SKM-1 treated with dmso at 0.1 percent for 144 hours (cell line): ENCODE measurements around the gene PLAAT2.
"Not testable (repeated sequence)": the region's sequence is repeated elsewhere in the genome, so short reads cannot be mapped to it uniquely, and the experiment has no call there.

ENCODE experiments used
- DNase-seq: peaks from one replicate; lab custom pipeline; 2025; ENCODE audit not compliant: unreplicated experiment; lab: John Stamatoyannopoulos, UW

Gene PLAAT2

DNA sequence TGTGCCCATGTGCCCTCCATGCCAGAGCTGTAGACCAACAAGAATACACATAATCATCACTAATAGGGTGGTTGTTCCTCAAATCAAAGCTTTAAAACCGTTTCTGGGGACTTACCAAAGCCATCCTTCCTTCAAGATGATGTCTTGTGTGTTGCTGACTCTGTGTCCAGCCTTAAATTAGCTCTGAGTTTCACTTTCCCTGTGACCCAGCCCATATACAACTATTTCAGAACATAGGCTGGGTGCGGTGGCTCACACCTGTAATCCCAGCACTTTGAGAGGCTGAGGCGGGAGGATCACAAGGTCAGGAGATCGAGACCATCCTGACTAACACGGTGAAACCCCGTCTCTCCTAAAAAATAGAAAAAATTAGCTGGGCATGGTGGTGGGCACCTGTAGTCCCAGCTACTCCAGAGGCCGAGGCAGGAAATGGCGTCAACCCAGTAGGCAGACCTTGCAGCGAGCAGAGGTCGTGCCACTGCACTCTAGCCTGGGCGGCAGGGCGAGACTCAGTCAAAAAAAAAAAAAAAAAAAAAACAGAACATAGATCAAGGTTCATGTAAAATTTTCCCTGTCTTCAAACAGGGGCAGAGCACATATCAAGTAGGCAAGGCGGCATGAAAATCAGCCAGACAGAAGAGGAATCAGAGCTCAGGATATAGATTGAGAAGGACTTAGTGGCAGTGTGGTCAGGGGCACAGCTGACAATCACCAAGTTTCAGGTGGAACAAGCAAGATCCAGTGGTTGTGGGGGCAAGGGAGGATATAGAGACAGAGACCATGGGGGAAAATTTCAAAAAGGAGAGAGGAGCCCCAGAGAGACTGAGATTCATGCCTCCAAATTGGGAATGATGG, at the start of gene PLAAT2:
Gene PLAAT2, minus strand, starts transcription at position 179 of the 855 bp plus-strand sequence. Its CDS starts 55 bp downstream, at position 124.
- DNase-seq = no peak

DNA sequence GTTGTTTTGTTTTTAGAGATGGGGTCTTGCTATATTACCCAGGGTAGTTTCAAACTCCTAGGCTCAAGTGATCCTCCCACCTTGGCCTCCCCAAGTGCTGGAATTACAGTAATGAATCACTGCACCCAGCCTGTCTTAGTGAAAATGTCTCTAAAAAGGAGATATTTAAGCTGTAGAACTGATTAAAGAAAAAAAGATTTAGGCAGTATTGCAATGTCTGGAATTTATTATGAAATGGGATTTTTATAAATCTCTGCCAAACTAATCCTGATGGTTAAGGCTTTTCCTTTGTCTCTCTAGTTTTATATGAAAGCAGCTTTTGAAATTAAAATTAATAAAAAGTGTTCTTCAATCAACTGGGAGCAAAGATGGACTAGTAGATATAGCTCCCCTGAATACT, 49.0 kb upstream of the PLAAT2 start:
- no peak for DNase-seq

DNA sequence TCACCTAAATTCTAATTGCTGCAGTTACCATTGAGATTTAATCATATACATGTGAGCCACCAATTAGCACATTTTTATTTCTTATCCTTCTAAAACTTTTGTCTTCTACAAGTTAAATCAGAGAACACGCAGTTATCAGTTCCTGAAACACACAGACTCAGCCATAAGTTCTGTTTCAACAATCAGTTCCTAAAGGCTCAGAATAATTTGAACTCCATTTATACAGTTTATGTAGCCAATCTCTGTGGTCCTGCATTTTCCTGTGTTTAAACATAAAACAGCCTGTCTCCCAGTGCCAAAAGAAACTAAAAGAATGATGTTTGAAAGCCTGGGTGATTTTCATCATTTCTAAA, 48.2 kb upstream of the PLAAT2 start:
- DNase-seq = no peak

DNA sequence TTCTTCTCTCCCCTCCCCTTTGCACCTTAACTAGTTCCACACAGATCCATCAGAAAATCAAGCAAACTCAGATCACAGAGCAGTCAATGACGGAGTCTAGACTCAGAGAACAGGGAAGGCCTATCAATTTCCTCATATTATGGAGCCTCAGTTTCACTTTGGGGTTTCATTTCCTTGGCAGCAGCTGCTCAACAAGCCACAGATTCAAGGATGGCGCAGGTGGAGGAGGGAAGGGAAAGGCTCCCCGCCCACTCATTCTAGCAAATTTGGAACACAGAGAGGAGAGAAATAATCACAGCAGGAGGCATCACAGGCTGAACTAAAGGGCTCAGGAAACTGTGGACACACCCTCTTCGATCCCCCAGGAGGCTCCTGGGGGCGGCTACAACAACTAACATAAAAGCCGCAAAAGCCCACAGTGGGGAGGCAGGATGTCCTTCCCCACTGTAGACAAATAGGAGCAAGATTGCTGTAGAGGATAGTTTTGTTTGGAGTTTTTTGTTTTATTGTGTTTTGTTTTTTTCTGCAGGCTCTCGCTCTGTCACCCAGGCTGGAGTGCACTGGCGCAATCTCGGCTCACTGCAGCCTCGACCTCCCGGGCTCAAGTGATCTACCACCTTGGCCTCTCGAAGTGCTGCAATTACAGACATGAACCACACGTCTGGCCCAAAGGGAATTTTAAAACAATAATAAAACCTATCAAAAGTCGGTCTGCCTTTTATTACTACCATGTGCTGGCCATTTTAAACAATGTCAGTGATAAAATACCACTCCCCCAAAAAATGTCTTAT, 47.6 kb upstream of the PLAAT2 start:
- no peak for DNase-seq

DNA sequence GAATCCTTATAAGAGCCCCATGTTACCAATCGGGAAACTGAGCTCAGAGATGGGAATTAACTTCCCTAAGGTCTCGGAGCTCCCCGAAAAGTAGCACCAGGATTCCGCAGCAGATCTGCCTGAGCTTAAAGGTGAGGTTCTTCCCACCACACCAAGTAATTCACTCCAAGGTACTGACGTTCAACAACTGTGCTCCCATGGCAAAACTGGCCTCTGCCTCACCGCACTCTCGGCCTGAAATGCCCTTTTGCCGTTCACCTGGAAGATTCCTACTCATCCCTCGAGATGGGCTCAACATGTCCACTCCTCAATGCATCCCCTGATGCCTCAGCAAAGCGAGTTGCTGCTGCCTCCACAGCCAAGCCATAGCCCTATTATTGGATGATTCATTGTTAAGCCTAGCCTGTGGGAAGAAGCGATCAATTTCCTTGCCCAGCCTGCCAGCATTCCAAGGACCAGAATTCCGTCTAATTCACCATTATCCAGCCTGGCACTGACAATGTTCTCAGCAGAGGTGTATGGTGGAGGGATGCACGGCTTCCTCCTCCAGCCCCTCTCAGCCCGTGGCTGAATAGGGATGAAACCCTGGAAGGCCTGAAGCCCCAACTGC, 46.9 kb upstream of the PLAAT2 start:
- no peak for DNase-seq

DNA sequence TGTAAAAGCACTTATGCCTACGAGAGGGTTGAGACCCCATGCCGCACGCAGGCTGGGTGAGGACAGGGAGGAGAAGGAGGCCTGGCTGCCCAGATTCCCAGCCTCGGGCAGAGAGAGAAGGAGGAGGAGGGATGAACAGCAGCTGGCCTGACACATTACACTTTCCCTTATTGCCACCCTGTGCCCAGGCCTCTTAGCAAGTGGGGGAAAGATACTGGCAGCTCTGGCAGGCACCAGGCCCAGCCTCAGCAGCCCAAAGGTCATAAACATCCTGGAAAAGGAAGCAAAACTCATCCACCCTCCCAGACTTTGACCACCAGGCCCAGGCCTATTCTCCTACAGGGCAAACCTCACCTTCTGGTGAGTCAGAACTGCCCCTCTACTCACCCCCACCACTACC, 46.4 kb upstream of the PLAAT2 start:
- no peak for DNase-seq

DNA sequence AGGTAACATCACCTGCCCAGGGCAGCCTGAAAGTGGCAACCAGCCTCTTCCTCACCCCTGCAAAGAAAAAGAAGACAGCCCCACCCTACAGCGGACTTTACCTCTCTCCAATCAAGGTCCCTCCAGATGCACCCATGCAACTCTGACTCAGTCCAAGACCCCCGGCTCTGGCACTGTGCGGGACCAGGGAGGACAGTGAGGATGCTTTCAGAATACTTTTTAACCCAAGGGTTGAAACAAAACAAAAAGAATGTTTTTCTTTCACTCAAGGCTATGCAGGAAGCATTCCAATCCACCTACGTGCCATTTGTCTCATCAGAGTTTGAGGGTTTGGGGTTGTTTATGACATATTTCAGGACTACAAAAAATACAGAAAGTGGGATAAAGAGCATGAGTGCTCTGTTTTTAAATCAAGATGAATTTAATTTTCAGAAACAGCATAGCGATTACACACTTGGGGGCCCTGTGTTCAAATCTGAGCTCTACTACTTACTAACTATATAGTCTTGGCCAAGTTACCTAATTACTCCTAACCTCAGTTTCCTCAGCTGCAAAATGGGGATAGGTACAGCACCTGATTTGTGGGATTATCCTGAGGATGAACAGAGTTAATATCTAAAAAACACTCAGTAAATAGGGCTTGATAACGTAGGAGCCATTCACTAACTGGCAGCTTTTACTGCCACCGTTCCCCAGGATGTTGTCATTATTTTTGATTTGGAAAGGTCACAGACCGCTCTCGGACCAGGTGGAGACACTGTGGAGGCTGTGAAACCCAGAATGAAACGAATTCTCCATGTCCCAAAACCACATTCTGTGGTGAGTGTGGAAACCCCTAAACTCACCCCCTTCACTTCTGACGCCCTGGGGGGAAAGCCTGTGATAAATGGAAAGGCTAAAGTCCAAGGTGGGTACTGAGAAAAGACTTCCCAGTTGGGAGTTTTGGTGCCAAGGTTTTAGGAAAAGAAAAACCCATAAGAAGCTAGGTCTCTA, 45.5 kb upstream of the PLAAT2 start:
- DNase-seq = no peak

DNA sequence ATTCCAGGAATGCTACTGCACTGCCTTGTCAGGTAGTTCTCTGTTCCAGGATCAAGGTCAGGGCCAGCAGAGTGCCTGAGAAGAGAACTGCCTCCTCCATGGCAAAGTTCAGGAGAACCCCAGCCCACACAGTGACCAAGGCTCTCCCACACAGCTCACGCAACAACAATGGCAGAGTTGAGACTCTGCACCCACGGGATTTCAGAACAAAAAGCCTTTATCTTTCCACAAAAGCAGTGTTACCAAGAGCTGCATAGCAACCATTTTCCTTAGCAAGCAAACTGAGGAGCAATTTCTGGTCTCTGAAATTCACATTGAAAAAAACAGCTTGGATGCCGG, 40.0 kb upstream of the PLAAT2 start:
- no peak for DNase-seq

DNA sequence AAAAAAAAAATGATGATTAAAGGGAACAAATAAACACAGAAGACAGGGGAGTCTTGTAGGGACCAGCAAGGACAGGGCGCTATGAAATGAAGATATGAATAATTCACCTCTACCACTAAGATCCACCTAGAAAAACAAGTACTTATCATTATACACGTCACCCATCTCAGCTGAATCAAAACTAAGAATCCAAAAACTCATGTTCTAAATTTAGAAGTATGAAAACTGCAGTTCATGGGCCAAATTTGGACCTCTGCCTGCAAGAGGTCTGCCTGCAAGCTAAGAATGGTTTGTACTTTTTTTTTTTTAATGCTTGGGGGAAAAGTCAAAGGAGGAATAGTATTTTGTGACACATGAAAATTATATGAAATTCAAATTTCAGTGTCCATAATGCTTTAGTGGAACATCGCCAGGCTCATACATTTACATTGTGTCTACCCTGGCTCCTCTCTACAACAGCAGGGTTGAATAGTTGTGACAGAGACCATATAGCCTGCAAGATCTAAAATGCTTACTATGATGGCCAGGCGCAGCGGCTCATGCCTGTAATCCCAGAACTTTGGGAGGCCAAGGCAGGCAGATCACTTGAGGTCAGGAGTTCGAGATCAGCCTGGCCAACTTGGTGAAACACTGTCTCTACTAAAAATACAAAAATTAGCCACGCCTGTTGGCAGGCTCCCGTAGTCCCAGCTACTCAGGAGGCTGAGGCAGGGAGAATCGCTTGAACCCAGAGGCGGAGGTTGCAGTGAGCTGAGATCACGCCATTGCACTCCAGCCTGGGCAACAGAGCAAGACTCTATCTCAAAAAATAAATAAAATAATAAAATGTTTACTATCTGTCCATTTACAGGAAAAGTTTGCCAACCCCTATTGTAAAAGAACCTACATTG, 39.4 kb upstream of the PLAAT2 start:
- DNase-seq = not testable (repeated sequence)

DNA sequence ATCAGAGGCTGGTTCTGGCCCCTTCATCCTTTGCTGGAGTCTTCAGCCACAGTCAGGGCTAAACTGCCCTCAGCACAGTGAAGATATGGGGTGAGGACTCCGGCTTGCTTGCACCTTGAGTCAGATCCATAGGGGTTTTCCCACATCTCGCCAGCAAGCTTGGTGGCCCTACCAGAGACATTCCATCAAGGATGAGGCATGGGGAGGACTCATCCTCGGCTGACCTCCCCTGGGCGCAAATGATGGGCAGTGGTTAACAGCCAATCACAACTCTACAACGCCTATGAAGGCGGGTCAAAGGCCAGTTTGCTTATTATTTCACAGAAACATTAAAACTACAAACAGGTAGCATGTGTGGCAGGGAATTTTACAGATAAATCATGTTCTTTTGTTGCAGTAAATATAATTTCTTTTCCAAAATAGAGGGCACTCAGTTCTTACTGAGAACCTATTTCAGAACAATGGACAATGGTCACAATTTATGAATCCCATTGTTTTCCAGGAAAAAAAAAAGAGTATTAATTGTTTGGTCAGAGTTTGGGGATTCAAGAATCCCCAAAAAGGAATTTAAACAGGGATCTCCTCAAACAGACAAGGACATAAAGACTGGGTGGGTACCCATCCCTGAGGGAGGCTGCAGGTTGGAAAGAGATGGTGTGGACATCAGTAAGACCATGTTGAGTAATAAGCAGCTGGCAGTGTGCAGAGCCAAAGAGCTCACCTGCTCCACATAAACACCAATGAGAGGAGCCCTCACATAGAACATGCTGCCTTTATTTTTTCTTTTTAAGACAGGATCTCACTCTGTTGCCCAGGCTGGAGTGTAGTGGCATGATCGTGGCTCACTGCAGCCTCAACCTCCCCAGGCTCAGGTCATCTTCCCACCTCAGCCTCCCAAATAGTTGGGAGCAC, 36.3 kb upstream of the PLAAT2 start:
- DNase-seq = no peak

DNA sequence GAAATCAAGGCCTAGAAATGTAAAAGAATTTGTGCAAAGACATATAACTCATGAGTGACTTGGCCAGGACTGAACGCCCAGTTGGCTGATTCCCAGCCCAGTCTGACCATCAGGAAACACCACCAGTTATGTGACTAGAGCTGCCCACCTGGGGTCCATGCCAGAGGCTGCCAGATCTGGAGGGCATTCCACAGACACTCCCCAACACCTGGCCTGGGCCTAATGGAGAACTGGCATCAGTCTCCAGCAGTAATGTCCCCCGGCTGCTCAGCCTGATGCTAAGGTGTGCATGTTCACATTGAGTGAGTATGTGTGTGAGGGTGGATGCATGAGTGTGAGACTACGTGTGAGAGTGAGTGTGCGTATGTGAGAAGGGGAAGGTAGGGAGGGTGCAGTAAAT, 35.4 kb upstream of the PLAAT2 start:
- DNase-seq = no peak

DNA sequence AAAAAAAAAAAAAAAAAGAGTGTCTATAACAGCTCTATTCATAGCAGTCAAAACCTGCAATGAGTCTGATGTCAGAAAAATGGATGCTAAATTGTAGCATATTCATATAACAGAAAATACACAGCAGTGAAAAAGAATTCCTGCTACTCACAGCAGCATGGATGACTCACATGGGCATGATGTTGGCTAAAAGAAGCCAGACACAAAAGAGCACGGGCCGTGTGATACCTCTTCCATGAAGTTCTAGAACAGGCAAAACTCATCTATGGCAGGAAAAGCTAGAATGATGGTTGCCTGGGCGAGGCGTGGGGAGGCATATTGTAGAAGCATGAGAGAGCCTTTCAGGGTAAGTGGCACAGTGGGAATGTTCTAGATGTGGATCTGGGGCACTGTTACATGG, 32.1 kb upstream of the PLAAT2 start:
- DNase-seq = no peak

DNA sequence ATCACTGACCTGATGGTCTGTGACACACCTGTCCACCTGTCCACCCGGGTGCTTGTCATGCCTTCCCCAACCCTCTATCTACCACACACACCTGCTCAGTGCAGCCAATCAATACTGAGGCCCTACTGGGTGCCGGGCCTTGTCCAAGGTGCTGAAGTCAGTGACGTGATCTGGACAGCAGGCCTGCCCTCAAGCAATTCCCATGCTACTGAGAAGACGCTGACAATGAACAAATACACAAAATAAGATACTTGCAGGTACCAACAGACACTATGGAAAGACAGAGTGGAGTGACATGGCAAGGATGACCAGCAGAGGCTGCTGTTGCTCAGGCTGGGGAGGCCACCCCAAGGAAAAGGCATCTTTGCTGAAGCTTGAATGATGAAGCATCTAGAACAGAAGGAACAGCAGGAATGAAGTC, 29.8 kb upstream of the PLAAT2 start:
- peak; percentile 37 for DNase-seq

DNA sequence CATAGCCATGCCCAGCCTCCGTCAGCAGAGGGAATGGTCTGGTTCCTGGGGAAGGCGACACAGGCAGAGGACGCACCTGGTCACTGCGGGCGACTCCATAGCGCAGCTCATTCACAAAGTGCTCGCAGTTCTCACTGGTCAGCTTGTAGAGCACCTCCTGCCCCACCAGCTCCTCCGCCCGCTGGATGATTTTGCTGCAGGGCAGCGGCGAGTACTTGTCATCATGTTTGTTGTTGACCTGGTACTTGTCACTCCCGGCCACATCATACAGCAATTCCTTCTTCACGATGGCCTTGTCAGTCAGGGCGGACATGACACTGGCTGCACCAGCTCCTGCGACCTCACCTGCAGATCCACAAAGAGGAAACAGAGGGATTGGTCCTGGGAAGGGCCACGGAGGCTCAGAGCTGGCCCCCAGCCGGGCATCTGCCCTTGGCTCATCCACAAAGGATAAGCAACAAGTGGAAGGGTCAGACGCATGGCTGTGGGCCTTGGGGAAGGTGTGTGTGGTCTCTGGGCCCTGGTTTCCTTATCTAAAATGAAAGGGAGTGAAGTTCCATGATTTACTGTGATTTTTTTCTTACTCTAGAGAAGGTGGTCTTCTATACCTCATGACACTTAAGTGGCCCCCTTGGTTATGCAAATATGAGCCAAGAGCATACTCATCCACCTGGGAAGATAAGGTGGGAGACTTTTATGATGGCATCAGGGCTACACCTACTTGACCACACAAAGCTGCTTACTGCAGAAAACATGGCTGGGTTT, 27.0 kb upstream of the PLAAT2 start:
- no peak for DNase-seq

DNA sequence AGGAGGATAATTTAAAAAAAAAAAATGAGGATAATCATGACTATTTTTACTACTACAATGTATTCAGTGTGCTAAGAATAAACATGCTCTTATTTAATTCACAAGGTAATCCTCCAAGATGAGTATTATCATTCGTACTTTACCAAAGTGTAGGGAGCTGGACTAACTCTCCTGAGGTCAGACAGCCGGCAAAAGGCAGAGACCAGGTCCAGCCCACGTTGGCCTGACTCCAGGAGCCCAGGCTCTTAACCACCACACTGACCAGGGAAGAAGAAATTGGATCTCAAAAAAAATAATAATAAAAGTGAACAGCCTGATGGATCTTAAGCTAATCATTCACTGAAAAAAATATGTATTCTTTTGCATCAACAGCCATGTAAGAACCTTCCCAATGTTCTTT, 25.8 kb upstream of the PLAAT2 start:
- DNase-seq = no peak

DNA sequence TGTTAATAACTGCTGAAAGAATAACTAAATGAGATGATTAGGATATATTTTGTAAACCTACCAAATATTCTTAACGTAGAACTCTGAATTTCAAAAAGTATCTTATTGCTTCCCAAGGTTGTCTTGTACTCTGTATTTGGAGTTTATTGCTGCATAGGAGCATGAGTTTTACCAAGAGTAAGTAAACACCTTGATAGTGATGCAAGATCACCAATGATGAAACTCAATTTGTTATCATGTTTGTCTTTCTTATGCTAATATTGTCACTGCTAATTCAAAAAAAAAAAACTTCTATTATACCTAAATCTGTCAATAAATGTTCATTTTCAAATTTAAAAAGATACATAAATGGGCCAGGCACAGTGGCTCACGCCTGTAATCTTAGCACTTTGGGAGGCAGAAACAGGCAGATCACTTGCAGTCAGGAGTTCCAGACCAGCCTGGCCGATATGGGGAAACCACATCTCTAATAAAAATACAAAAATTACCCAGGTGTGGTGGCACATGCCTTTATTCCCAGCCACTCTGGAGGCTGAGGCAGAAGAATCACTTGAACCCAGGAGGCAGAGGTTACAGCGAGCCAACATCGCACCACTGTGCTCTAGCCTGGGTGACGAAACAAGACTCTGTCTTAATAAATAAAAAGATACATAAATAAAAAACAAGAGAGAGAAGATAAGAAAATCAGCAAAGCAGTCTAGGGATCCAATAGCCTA, 23.4 kb upstream of the PLAAT2 start:
- DNase-seq = no peak

DNA sequence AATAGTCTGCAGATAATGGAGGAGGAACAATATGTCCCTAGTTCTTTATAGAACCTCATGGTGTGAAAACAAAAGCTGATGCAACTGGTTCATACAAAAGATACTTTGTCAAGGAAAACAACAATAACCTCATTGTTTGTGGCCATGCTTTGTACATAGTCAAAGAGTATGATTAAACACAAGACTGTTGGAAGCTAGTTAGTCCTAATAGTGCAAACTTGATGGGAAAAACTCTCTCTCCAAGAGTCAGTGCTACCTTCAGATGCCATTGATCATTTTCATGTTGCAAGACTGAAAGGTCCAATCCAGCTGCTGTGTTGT, 20.1 kb upstream of the PLAAT2 start:
- no peak for DNase-seq

DNA sequence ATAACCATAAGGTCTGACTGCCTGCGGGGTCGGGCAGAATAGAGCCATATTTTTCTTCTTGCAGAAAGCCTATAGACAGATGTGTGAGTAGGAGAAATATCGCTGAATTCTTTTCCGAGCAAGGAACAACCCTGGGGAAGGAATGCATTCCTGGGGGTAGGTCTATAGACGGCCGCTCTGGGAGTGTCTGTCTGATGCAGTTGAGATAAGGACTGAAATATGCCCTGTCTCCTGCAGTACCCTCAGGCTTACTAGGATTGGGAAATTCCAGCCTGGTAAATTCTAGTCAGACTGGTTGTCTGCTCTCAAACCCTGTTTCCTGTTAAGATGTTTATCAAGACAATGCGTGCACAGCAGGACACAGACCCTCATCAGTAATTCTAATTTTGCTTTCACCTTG, 18.0 kb upstream of the PLAAT2 start:
- not testable (repeated sequence) for DNase-seq
